ENCODE measurements around the gene TANGO6.

TANGO6 gene

GRCh38 chr16:68943961-68944360 lies 100.6 kb downstream of the TANGO6 start:
- DNase-seq, result no peak
- no peak for TF ChIP-seq POLR2A (IDR thresholded peaks at IDR 0.05; ENCODE audit: low read length)
- no peak for TF ChIP-seq GATA1 (IDR thresholded peaks at IDR 0.05; ENCODE audit: low read depth, low read length)

- TF ChIP-seq POLR2A (IDR thresholded peaks at IDR 0.05; ENCODE audit: low read length) (no peak), GATA1 (IDR thresholded peaks at IDR 0.05; ENCODE audit: low read depth, low read length) (no peak)
- DNase-seq, result no peak
Measured at GRCh38 chr16:68948230-68948910, 105.0 kb downstream of the TANGO6 start.

GRCh38 chr16:68951991-68952877 lies 108.9 kb downstream of the TANGO6 start:
- TF ChIP-seq POLR2A (IDR thresholded peaks at IDR 0.05; ENCODE audit: low read length) (no peak), GATA1 (IDR thresholded peaks at IDR 0.05; ENCODE audit: low read depth, low read length) (no peak)
- DNase-seq, result no peak

- TF ChIP-seq POLR2A (IDR thresholded peaks at IDR 0.05; ENCODE audit: low read length) (no peak), GATA1 (IDR thresholded peaks at IDR 0.05; ENCODE audit: low read depth, low read length) (no peak)
- DNase-seq, result no peak
Measured at GRCh38 chr16:68954911-68955635, 111.7 kb downstream of the TANGO6 start.

- no peak for TF ChIP-seq POLR2A (IDR thresholded peaks at IDR 0.05; ENCODE audit: low read length)
- TF ChIP-seq GATA1 (IDR thresholded peaks at IDR 0.05; ENCODE audit: low read depth, low read length), result no peak
- DNase-seq, result no peak
Measured at GRCh38 chr16:68960910-68961309, 117.6 kb downstream of the TANGO6 start.

GRCh38 chr16:68961778-68962402 lies 118.6 kb downstream of the TANGO6 start:
- TF ChIP-seq POLR2A (IDR thresholded peaks at IDR 0.05; ENCODE audit: low read length), result no peak
- TF ChIP-seq GATA1 (IDR thresholded peaks at IDR 0.05; ENCODE audit: low read depth, low read length), result no peak
- no peak for DNase-seq

GRCh38 chr16:68969338-68969737 lies 126.0 kb downstream of the TANGO6 start:
- DNase-seq, result no peak
- no peak for TF ChIP-seq POLR2A (IDR thresholded peaks at IDR 0.05; ENCODE audit: low read length)
- no peak for TF ChIP-seq GATA1 (IDR thresholded peaks at IDR 0.05; ENCODE audit: low read depth, low read length)

- TF ChIP-seq GATA1 (IDR thresholded peaks at IDR 0.05; ENCODE audit: low read depth, low read length), result no peak
- TF ChIP-seq POLR2A (IDR thresholded peaks at IDR 0.05; ENCODE audit: low read length), result no peak
Measured at GRCh38 chr16:68972013-68972412, 128.7 kb downstream of the TANGO6 start.

GRCh38 chr16:68972720-68973119 lies 129.4 kb downstream of the TANGO6 start:
- TF ChIP-seq GATA1 (IDR thresholded peaks at IDR 0.05; ENCODE audit: low read depth, low read length) (no peak), POLR2A (IDR thresholded peaks at IDR 0.05; ENCODE audit: low read length) (no peak)
- no peak for DNase-seq

More at GRCh38 chr16:68972013-68972412, 128.7 kb downstream of the TANGO6 start:
- DNase-seq, result no peak

- TF ChIP-seq POLR2A (IDR thresholded peaks at IDR 0.05; ENCODE audit: low read length) (no peak), GATA1 (IDR thresholded peaks at IDR 0.05; ENCODE audit: low read depth, low read length) (no peak)
- no peak for DNase-seq
Measured at GRCh38 chr16:68973611-68974120, 130.3 kb downstream of the TANGO6 start.

GRCh38 chr16:68978303-68978954 lies 135.1 kb downstream of the TANGO6 start:
- DNase-seq, result no peak
- TF ChIP-seq GATA1 (IDR thresholded peaks at IDR 0.05; ENCODE audit: low read depth, low read length) (no peak), POLR2A (IDR thresholded peaks at IDR 0.05; ENCODE audit: low read length) (no peak)

GRCh38 chr16:68980695-68981315 lies 137.5 kb downstream of the TANGO6 start:
- DNase-seq, result no peak
- TF ChIP-seq GATA1 (IDR thresholded peaks at IDR 0.05; ENCODE audit: low read depth, low read length), result no peak
- TF ChIP-seq POLR2A (IDR thresholded peaks at IDR 0.05; ENCODE audit: low read length), result no peak
